HepG2 (cell line): ENCODE measurements around the gene HCRT. TPM values are rescaled to one million over a fixed set of nuclear protein-coding genes. Genes with fewer than 3 reads are reported as not detected.

Source experiments
- ATF4 ChIP-seq, 2 experiments: fragments of 450-650 bp in 1 of 2; sonication (generic) in 1 of 2; formaldehyde crosslinking; IDR thresholded peaks; 2 replicates each; pipeline versions ENCODE4 v1.5.0 to v1.8.0; 2020 to 2022; ENCODE audit warnings: mild to moderate bottlenecking in 1 of 2, missing genetic modification reagents in 1 of 2
- ATF6 ChIP-seq: sonication (generic); formaldehyde crosslinking; conservative IDR thresholded peaks from 2 replicates; pipeline ENCODE4 v1.4.0; 2020; ENCODE audit warnings: missing genetic modification reagents
- BCL3 ChIP-seq: sonication (generic); formaldehyde crosslinking; IDR thresholded peaks from 2 replicates; pipeline ENCODE4 v1.5.1; 2020; ENCODE audit warnings: mild to moderate bottlenecking, missing genetic modification reagents, moderate library complexity
- CBFB ChIP-seq: sonication (generic); formaldehyde crosslinking; IDR thresholded peaks from 2 replicates; pipeline ENCODE4 v1.4.0; 2020; ENCODE audit warnings: missing genetic modification reagents
- DNMT1 ChIP-seq: sonication (generic); formaldehyde crosslinking; IDR thresholded peaks from 2 replicates; pipeline ENCODE4 v1.5.1; 2020; ENCODE audit warnings: mild to moderate bottlenecking, missing genetic modification reagents
- DNMT3B ChIP-seq: conservative IDR thresholded peaks from 2 replicates; pipeline ENCODE4 v1.6.1; 2016; ENCODE audit warnings: missing biosample characterization, control low read depth
- FLYWCH1 ChIP-seq: sonication (generic); formaldehyde crosslinking; IDR thresholded peaks from 2 replicates; pipeline ENCODE4 v1.8.1; 2023; ENCODE audit warnings: mild to moderate bottlenecking, missing genetic modification reagents
- FOXO4 ChIP-seq: sonication (generic); formaldehyde crosslinking; conservative IDR thresholded peaks from 2 replicates; pipeline ENCODE4 v1.8.1; 2023; ENCODE audit warnings: missing genetic modification reagents
- HNF4A ChIP-seq: sonication (generic); formaldehyde crosslinking; IDR thresholded peaks from 2 replicates; pipeline ENCODE4 v1.4.0; 2020; ENCODE audit warnings: missing genetic modification reagents
- ISL2 ChIP-seq: sonication (generic); formaldehyde crosslinking; IDR thresholded peaks from 2 replicates; pipeline ENCODE4 v1.5.0; 2020; ENCODE audit warnings: missing genetic modification reagents
- NFE2 ChIP-seq: sonication (generic); formaldehyde crosslinking; IDR thresholded peaks from 2 replicates; pipeline ENCODE4 v1.4.0; 2020; ENCODE audit warnings: missing genetic modification reagents
- RBM22 ChIP-seq: fragments of 200-400 bp; formaldehyde crosslinking; optimal IDR thresholded peaks from 2 replicates; pipeline ENCODE3; 2017; ENCODE audit warnings: mild to moderate bottlenecking, low read length, moderate library complexity
- ZNF251 ChIP-seq: sonication (generic); formaldehyde crosslinking; IDR thresholded peaks from 2 replicates; pipeline ENCODE4 v1.9.0; 2021; ENCODE audit warnings: mild to moderate bottlenecking, missing genetic modification reagents
- ZNF687 ChIP-seq: sonication (generic); formaldehyde crosslinking; IDR thresholded peaks from 2 replicates; pipeline ENCODE4 v1.5.1; 2020; ENCODE audit warnings: mild to moderate bottlenecking, missing genetic modification reagents, moderate library complexity
- ZNF7 ChIP-seq: IDR thresholded peaks from 2 replicates; pipeline ENCODE4 v1.6.1; 2016; ENCODE audit warnings: missing biosample characterization, missing genetic modification reagents
- ZSCAN21 ChIP-seq: sonication (generic); formaldehyde crosslinking; IDR thresholded peaks from 2 replicates; pipeline ENCODE4 v1.8.0; 2022; ENCODE audit warnings: mild to moderate bottlenecking, missing genetic modification reagents, moderate library complexity, borderline replicate concordance
- polyA plus RNA-seq, 8 experiments: library from polyadenylated mRNA; depleted of rRNA in 3 of 8; stranded (reverse) in 7 of 8; unstranded in 1 of 8; fragments of >200 nt; fragmentation: Illumina TruSeq in 4 of 8; extraction: Trizol in 4 of 8; gene quantifications; 2 replicates each; pipeline versions ENCODE4 v1.2.1 to v1.2.3, GENCODE V29; 2011 to 2016; ENCODE audit warnings: low read depth in 4 of 8, missing spikeins in 1 of 8, mixed read lengths in 1 of 8; ENCODE audit not compliant: insufficient read depth in 1 of 8
- total RNA-seq, 5 experiments: library from RNA; depleted of rRNA; stranded (reverse); fragments of >200 nt; fragmentation: Illumina TruSeq; extraction: Trizol; gene quantifications; 2 replicates each; pipeline ENCODE4 v1.2.3, GENCODE V29; 2016; ENCODE audit warnings: low read depth in 1 of 5

The HCRT gene
- total and polyA plus RNA-seq, 2 of the 13 experiments (the other 11 are each of a cell fraction or from before 2014, with no cell fraction given), result not detected

- no peak for TF ChIP-seq ZSCAN21 (CRISPR knock-in tag)
- TF ChIP-seq ATF6, result no peak
- no peak for TF ChIP-seq FLYWCH1 (CRISPR knock-in tag)
- no peak for TF ChIP-seq ZNF7
- no peak for TF ChIP-seq ZNF251
- no peak for TF ChIP-seq ATF4 (CRISPR knock-in tag; IDR thresholded peaks at IDR 0.05)
- TF ChIP-seq HNF4A (CRISPR knock-in tag), result no peak
- no peak for TF ChIP-seq FOXO4
- no peak for TF ChIP-seq DNMT1 (CRISPR knock-in tag)
- no peak for TF ChIP-seq ISL2 (CRISPR knock-in tag)
- no peak for TF ChIP-seq RBM22
- TF ChIP-seq NFE2 (CRISPR knock-in tag), result no peak
- TF ChIP-seq DNMT3B (CRISPR knock-in tag), result no peak
- TF ChIP-seq ZNF687 (CRISPR knock-in tag), result peak; percentile 72
- TF ChIP-seq BCL3 (CRISPR knock-in tag), result no peak
- 0 out of 2 replicates have a peak, but pooled peaks have one; percentile 59 for TF ChIP-seq CBFB (CRISPR knock-in tag)
These were observed 49.3 kb downstream of the HCRT start (continued) for GRCh38 chr17:42135664-42136653.
